SK-N-SH treated with all-trans-retinoic acid at 6 μM for 48 hours (cell line): Measurements from ENCODE around the gene ACTL7B.

Source experiments
- ATAC-seq: fragments of 200-7000 bp; cut with Tn5 transposase; 3 replicates; pipeline ENCODE4 v1.9.1; 2020; ENCODE audit warnings: mild to moderate bottlenecking, moderate library complexity
- ARNTL ChIP-seq: fragments of 450-650 bp; formaldehyde crosslinking; IDR thresholded peaks from 2 replicates; pipeline ENCODE4 v1.5.0; 2020; ENCODE audit warnings: low read depth, mild to moderate bottlenecking, moderate library complexity, borderline replicate concordance
- BACH2 ChIP-seq: fragments of 250-450 bp; sonication (Bioruptor Pico); IDR thresholded peaks from 2 replicates; pipeline ENCODE4 v1.9.0; 2021; ENCODE audit warnings: mild to moderate bottlenecking, borderline replicate concordance
- CREB5 ChIP-seq: fragments of 250-450 bp; sonication (Bioruptor Pico); IDR thresholded peaks from 2 replicates; pipeline ENCODE4 v1.5.1; 2020; ENCODE audit warnings: low read depth, mild to moderate bottlenecking, moderate library complexity
- CSDC2 ChIP-seq: fragments of 250-450 bp; sonication (Bioruptor Pico); IDR thresholded peaks from 2 replicates; pipeline ENCODE4 v1.5.0; 2020; ENCODE audit warnings: mild to moderate bottlenecking, moderate library complexity
- ESRRG ChIP-seq: fragments of 250-450 bp; sonication (Bioruptor Pico); IDR thresholded peaks from 2 replicates; pipeline ENCODE4 v1.6.1; 2021; ENCODE audit warnings: mild to moderate bottlenecking
- GLIS3 ChIP-seq: fragments of 250-450 bp; sonication (Bioruptor Pico); IDR thresholded peaks from 2 replicates; pipeline ENCODE4 v1.5.0; 2020; ENCODE audit warnings: mild to moderate bottlenecking, moderate library complexity
- ISL1 ChIP-seq: fragments of 250-450 bp; sonication (Bioruptor Pico); IDR thresholded peaks from 2 replicates; pipeline ENCODE4 v2.1.2; 2022; ENCODE audit warnings: mild to moderate bottlenecking, moderate library complexity
- OSR1 ChIP-seq: fragments of 250-450 bp; sonication (Bioruptor Pico); IDR thresholded peaks from 2 replicates; pipeline ENCODE4 v1.8.0; 2022; ENCODE audit warnings: moderate library complexity, mild to moderate bottlenecking, inconsistent platforms
- PATZ1 ChIP-seq: fragments of 250-450 bp; sonication (Bioruptor Pico); IDR thresholded peaks from 2 replicates; pipeline ENCODE4 v1.8.0; 2020; ENCODE audit warnings: mild to moderate bottlenecking, moderate library complexity, borderline replicate concordance
- POU6F1 ChIP-seq: fragments of 250-450 bp; sonication (Bioruptor Pico); IDR thresholded peaks from 2 replicates; pipeline ENCODE4 v1.8.0; 2021; ENCODE audit warnings: low read depth, mild to moderate bottlenecking, moderate library complexity, borderline replicate concordance
- PPARA ChIP-seq: fragments of 250-450 bp; sonication (Bioruptor Pico); IDR thresholded peaks from 2 replicates; pipeline ENCODE4 v1.5.0; 2020; ENCODE audit warnings: mild to moderate bottlenecking, borderline replicate concordance
- RARB ChIP-seq: fragments of 250-450 bp; sonication (Bioruptor Pico); IDR thresholded peaks from 2 replicates; pipeline ENCODE4 v1.8.0; 2021; ENCODE audit warnings: mild to moderate bottlenecking, moderate library complexity
- SNAI2 ChIP-seq: fragments of 250-450 bp; sonication (Bioruptor Pico); IDR thresholded peaks from 2 replicates; pipeline ENCODE4 v1.5.0; 2020; ENCODE audit warnings: mild to moderate bottlenecking, moderate library complexity
- TOX ChIP-seq: fragments of 250-450 bp; sonication (Bioruptor Pico); IDR thresholded peaks from 2 replicates; pipeline ENCODE4 v1.8.0; 2021; ENCODE audit warnings: mild to moderate bottlenecking, moderate library complexity, borderline replicate concordance
- TSHZ2 ChIP-seq: fragments of 250-450 bp; sonication (Bioruptor Pico); IDR thresholded peaks from 2 replicates; pipeline ENCODE4 v1.5.0; 2020; ENCODE audit warnings: mild to moderate bottlenecking, moderate library complexity
- ZC3H10 ChIP-seq: fragments of 250-450 bp; sonication (Bioruptor Pico); IDR thresholded peaks from 2 replicates; pipeline ENCODE4 v1.5.1; 2021; ENCODE audit warnings: mild to moderate bottlenecking, moderate library complexity
- ZFP3 ChIP-seq: fragments of 250-450 bp; sonication (Bioruptor Pico); IDR thresholded peaks from 2 replicates; pipeline ENCODE4 v1.5.0; 2020; ENCODE audit warnings: mild to moderate bottlenecking, moderate library complexity
- ZFP30 ChIP-seq: fragments of 450-650 bp; formaldehyde crosslinking; IDR thresholded peaks from 2 replicates; pipeline ENCODE4 v1.5.0; 2022; ENCODE audit warnings: mild to moderate bottlenecking, moderate library complexity
- ZNF565 ChIP-seq: fragments of 450-650 bp; formaldehyde crosslinking; conservative IDR thresholded peaks from 2 replicates; pipeline ENCODE4 v1.5.0; 2020; ENCODE audit warnings: low read depth, mild to moderate bottlenecking, moderate library complexity
- ZNF70 ChIP-seq: fragments of 450-650 bp; formaldehyde crosslinking; IDR thresholded peaks from 2 replicates; pipeline ENCODE4 v1.5.0; 2020; ENCODE audit warnings: mild to moderate bottlenecking, moderate library complexity
- ZNF8 ChIP-seq: fragments of 450-650 bp; formaldehyde crosslinking; IDR thresholded peaks from 2 replicates; pipeline ENCODE4 v1.5.0; 2020; ENCODE audit warnings: mild to moderate bottlenecking, moderate library complexity

Gene ACTL7B

GRCh38 chr9:108823829-108824228 is 32.0 kb downstream of the ACTL7B start:
- ATAC-seq = no peak

GRCh38 chr9:108816037-108816436 is 39.7 kb downstream of the ACTL7B start:
- TF ChIP-seq ISL1 (CRISPR knock-in tag) = no peak
- no peak for TF ChIP-seq TOX (CRISPR knock-in tag)
- TF ChIP-seq ZFP3 (CRISPR knock-in tag) = no peak
- TF ChIP-seq BACH2 (CRISPR knock-in tag) = no peak
- TF ChIP-seq POU6F1 (CRISPR knock-in tag) = no peak
- TF ChIP-seq ZFP30 (CRISPR knock-in tag) = no peak
- TF ChIP-seq GLIS3 (CRISPR knock-in tag) = no peak
- no peak for ATAC-seq

More at GRCh38 chr9:108823829-108824228, 32.0 kb downstream of the ACTL7B start:
- TF ChIP-seq ZC3H10 (CRISPR knock-in tag) (no peak), CREB5 (no peak), POU6F1 (CRISPR knock-in tag) (no peak), BACH2 (CRISPR knock-in tag) (no peak), CSDC2 (no peak), ZFP30 (CRISPR knock-in tag) (no peak), ARNTL (no peak), ZNF565 (no peak), RARB (no peak), OSR1 (CRISPR knock-in tag) (no peak), TSHZ2 (no peak), PATZ1 (CRISPR knock-in tag) (no peak), SNAI2 (CRISPR knock-in tag) (no peak), ZNF70 (CRISPR knock-in tag) (no peak), GLIS3 (CRISPR knock-in tag) (no peak), ESRRG (no peak), ZNF8 (CRISPR knock-in tag) (no peak), ZFP3 (CRISPR knock-in tag) (no peak)

- TF ChIP-seq GLIS3 (CRISPR knock-in tag) (no peak), PATZ1 (CRISPR knock-in tag) (no peak), ISL1 (CRISPR knock-in tag) (no peak), ZFP30 (CRISPR knock-in tag) (no peak), TOX (CRISPR knock-in tag) (no peak), PPARA (CRISPR knock-in tag) (no peak), TSHZ2 (no peak)
- ATAC-seq = no peak
Observed at GRCh38 chr9:108815156-108815555, 40.6 kb downstream of the ACTL7B start.
